Gastroesophageal sphincter (tissue), 4 donors: ENCODE data around the gene IZUMO1. TPM values are rescaled to one million over a fixed set of nuclear protein-coding genes. Genes with fewer than 3 reads are reported as not detected.
"Not testable (repeated sequence)": the region's sequence is repeated elsewhere in the genome, so short reads cannot be mapped to it uniquely, and the experiment has no call there.

Experiments
- ATAC-seq: fragments of 150-250 bp; one replicate; pipeline ENCODE4 v1.9.1; 2016; ENCODE audit warnings: mild to moderate bottlenecking, moderate library complexity
- H3K27ac ChIP-seq, 4 donors: fragments of 200-600 bp; sonication (generic) in 3 of 4; 1 replicate in 3 of 4; 2 replicates in 1 of 4; pipeline ENCODE4 v1.5.1; 2016 to 2019
- H3K27me3 ChIP-seq: fragments of 200-600 bp; sonication (generic); one replicate; pipeline ENCODE4 v1.5.1; 2019
- H3K36me3 ChIP-seq, 2 donors: fragments of 200-600 bp; sonication (generic); one replicate each; pipeline ENCODE4 v1.5.1; 2019; ENCODE audit warnings: control low read depth in 1 of 2
- H3K4me1 ChIP-seq, 3 donors: fragments of 200-600 bp; sonication (generic); 1 replicate in 2 of 3; 2 replicates in 1 of 3; pipeline ENCODE4 v1.5.1; 2016 to 2019; ENCODE audit warnings: control low read depth in 2 of 3
- H3K4me3 ChIP-seq, 2 donors: fragments of 200-600 bp; sonication (generic); one replicate each; pipeline ENCODE4 v1.5.1; 2019; ENCODE audit warnings: mild to moderate bottlenecking in 1 of 2, moderate library complexity in 1 of 2
- H3K9me3 ChIP-seq, 3 donors: fragments of 200-600 bp; sonication (generic); one replicate each; pipeline ENCODE4 v1.5.1; 2017 to 2019; ENCODE audit warnings: control low read depth in 2 of 3
- CTCF ChIP-seq, 4 experiments: fragments of 200-600 bp in 2 of 4; fragments of 450-650 bp in 2 of 4; sonication (generic) in 1 of 4; IDR thresholded peaks; one replicate each; pipeline ENCODE4 v1.5.1; 2017 to 2019; ENCODE audit warnings: antibody characterized with exemption in 4 of 4, mild to moderate bottlenecking in 2 of 4, moderate library complexity in 2 of 4
- EP300 ChIP-seq: sonication (generic); formaldehyde crosslinking; IDR thresholded peaks from one replicate; pipeline ENCODE4 v1.6.1; 2017; ENCODE audit warnings: antibody characterized with exemption, mild to moderate bottlenecking
- POLR2A ChIP-seq, 2 donors: fragments of 450-650 bp; IDR thresholded peaks; one replicate each; pipeline ENCODE4 v1.6.1; 2017; ENCODE audit warnings: antibody characterized with exemption in 2 of 2, mild to moderate bottlenecking in 2 of 2, moderate library complexity in 1 of 2
- POLR2AphosphoS5 ChIP-seq: sonication (generic); formaldehyde crosslinking; IDR thresholded peaks from one replicate; pipeline ENCODE4 v1.6.1; 2017; ENCODE audit warnings: antibody characterized with exemption
- WGBS, 2 donors: methylation state at CpG; one replicate each; pipeline ENCODE4 v1.1.5; 2018; ENCODE audit warnings: low coverage in 1 of 2; 5-methylcytosine and 5-hydroxymethylcytosine counted together
- total RNA-seq, 4 donors: library from RNA; depleted of rRNA; stranded (reverse); fragments of >200 nt; gene quantifications; one replicate each; pipeline ENCODE4 v1.1.0, GENCODE V29; 2016

The IZUMO1 gene
- under 1 TPM in 1 of 4 donors, not detected in 3; 0.27 TPM for total RNA-seq

- H3K27ac ChIP-seq = peak within 1 kb of the TSS in 3 of 4 donors; percentile 56 to 71 (median 67)
- H3K9me3 ChIP-seq = no peaks in the 10 kb centered on the region
- peak; percentile 76 for ATAC-seq
- H3K4me3 ChIP-seq = peak within 1 kb of the TSS in 1 of 2 donors; percentile 39
- no peaks in the 10 kb centered on the region for H3K36me3 ChIP-seq
- peaks cover 68% of the 10 kb centered on the region for H3K27me3 ChIP-seq
- TF ChIP-seq POLR2A (IDR thresholded peaks at IDR 0.05) (no peak), CTCF (IDR thresholded peaks at IDR 0.05) (no peak), POLR2AphosphoS5 (no peak), EP300 (no peak)
- WGBS, 2 donors = 0 to 14% methylated on average over 3 to 10 of the region's 31 CpGs
- peaks cover 0 to 16% (median 0%) of the 10 kb centered on the region in 3 donors for H3K4me1 ChIP-seq
These were observed at the start of gene IZUMO1 for GRCh38 chr19:48746738-48747575. TSS of gene IZUMO1 (minus strand) at chr19:48746909. CDS start at chr19:48745859, 1,050 bp downstream.

GRCh38 chr19:48795685-48796070 is 49.0 kb upstream of the IZUMO1 start:
- Histone ChIP-seq H3K27ac (peak overlapping the region; percentile 69 to 92 (median 86)), H3K36me3 (peaks cover 0 to 42% of the 10 kb centered on the region in 2 donors), H3K27me3 (no peaks in the 10 kb centered on the region), H3K9me3 (no peaks in the 10 kb centered on the region), H3K4me1 (peaks cover 0 to 24% (median 14%) of the 10 kb centered on the region in 3 donors), H3K4me3 (no peak overlapping the region)
- peak; percentile 75 for ATAC-seq
- TF ChIP-seq POLR2AphosphoS5 = no peak
- no peak for TF ChIP-seq EP300
- TF ChIP-seq CTCF (IDR thresholded peaks at IDR 0.05) = no peak
- TF ChIP-seq POLR2A (IDR thresholded peaks at IDR 0.05) = no peak
- 0% methylated on average over 1 of the region's 2 CpGs; no CpG with 5 or more reads in 1 of the 2 donors for WGBS, 2 donors

DNA sequence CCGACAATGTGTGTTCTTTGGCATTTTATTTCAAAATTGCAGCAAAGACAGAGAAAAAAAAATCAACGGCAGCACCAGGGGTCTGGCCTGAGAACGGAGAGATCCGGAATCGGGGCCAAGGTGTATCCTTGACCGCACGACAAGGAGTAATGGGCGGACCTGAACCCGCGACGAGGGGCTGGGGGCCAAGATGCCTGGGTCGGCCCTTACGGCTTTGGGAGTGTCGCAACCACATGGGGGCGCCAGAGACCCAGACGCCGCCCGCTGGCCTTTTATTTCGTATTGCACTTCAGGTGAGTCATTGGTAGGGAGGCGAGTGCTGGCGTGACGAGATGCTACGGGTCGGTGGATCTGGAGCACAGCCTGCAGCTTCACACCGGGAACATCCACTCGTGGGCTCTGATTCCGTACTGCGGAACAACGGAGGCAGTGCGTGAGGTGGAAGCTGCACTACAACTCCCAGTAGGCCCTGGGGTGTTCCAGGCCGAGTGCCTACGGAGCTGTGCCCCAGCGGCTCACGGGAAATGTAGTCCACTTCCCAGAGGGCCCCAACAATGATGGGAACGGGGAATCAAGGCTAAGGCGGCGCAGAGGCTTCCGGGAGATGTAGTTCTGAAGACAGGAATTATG is 48.5 kb upstream of the IZUMO1 start:
- Histone ChIP-seq H3K27me3 (no peaks in the 10 kb centered on the region), H3K9me3 (no peaks in the 10 kb centered on the region), H3K27ac (peak overlapping the region; percentile 69 to 92 (median 86)), H3K4me1 (peaks cover 0 to 24% (median 14%) of the 10 kb centered on the region in 3 donors), H3K4me3 (peak overlapping the region; percentile 7 to 49), H3K36me3 (peaks cover 0 to 37% of the 10 kb centered on the region in 2 donors)
- TF ChIP-seq POLR2A (IDR thresholded peaks at IDR 0.05) (no peak), CTCF (IDR thresholded peaks at IDR 0.05) (peak in 3 of 4 experiments; percentile 93 to 97 (median 96)), POLR2AphosphoS5 (peak; percentile 68), EP300 (no peak)
- peak; percentile 96 for ATAC-seq
- 0 to 3% methylated on average over 7 to 17 of the region's 38 CpGs for WGBS, 2 donors

DNA sequence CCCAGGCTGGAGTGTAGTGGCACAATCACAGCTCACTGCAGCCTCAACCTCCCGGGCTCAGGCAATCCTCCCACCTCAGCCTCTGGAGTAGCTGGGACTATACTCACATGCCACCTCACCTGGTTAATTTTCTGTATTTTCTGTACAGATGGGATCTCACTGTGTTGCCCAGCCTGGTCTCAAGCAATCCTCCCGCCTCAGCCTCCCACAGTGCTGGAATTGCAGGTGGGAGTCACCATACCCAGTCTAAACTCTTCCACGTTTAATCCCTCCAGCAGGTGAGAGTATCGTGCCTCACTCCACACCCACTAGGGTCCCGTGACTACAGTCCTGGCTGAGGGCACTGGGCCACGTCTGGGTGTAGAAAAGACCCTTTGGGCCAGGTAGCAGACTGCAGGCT is 47.6 kb upstream of the IZUMO1 start:
- peak overlapping the region in 3 of 4 donors; percentile 85 to 92 (median 88) for H3K27ac ChIP-seq
- ATAC-seq = no peak

DNA sequence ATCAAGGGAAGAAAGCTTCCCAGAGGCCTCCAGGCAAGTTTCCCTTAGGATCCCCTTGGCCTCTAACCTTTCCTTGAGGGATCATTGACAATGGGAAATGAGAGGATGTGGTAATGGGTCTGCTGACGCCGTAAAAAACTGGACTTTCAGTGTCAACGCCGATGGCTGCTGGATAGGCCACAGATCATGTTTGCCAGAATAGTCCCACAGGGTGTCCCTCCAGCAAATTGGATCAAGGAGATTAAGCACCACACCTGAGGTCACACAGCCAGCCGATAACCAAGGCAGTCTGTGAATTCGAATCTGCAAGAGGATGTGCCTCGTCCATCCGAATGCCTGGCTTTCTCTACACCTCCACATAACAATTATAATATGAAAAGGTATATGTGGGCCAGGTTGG is 46.6 kb upstream of the IZUMO1 start:
- no peak for ATAC-seq
- Histone ChIP-seq H3K27ac (no peak overlapping the region), H3K4me1 (peaks cover 0 to 24% (median 14%) of the 10 kb centered on the region in 3 donors), H3K4me3 (no peak overlapping the region), H3K36me3 (peaks cover 0 to 18% of the 10 kb centered on the region in 2 donors), H3K9me3 (no peaks in the 10 kb centered on the region), H3K27me3 (no peaks in the 10 kb centered on the region)
- TF ChIP-seq POLR2A (IDR thresholded peaks at IDR 0.05) (no peak), EP300 (no peak), POLR2AphosphoS5 (no peak), CTCF (IDR thresholded peaks at IDR 0.05) (no peak)
- 73 to 75% methylated on average over 3 to 7 of the region's 8 CpGs for WGBS, 2 donors

More for the DNA sequence above, 47.6 kb upstream of the IZUMO1 start:
- WGBS, 2 donors = 100% methylated on average over 1 of the region's 6 CpGs; no CpG with 5 or more reads in 1 of the 2 donors
- Histone ChIP-seq H3K36me3 (peaks cover 0 to 29% of the 10 kb centered on the region in 2 donors), H3K9me3 (no peaks in the 10 kb centered on the region), H3K4me3 (no peak overlapping the region), H3K27me3 (no peaks in the 10 kb centered on the region), H3K4me1 (peaks cover 0 to 24% (median 14%) of the 10 kb centered on the region in 3 donors)
- TF ChIP-seq POLR2A (IDR thresholded peaks at IDR 0.05) (no peak), POLR2AphosphoS5 (no peak), EP300 (no peak)

- H3K4me3 ChIP-seq, H3K9me3 ChIP-seq, H3K36me3 ChIP-seq, ATAC-seq, H3K27me3 ChIP-seq, H3K27ac ChIP-seq, H3K4me1 ChIP-seq: not testable (repeated sequence)
- WGBS, 2 donors = 58 to 75% methylated on average over 4 to 7 of the region's 9 CpGs
These were observed 40.6 kb upstream of the IZUMO1 start for GRCh38 chr19:48787331-48787730.

DNA sequence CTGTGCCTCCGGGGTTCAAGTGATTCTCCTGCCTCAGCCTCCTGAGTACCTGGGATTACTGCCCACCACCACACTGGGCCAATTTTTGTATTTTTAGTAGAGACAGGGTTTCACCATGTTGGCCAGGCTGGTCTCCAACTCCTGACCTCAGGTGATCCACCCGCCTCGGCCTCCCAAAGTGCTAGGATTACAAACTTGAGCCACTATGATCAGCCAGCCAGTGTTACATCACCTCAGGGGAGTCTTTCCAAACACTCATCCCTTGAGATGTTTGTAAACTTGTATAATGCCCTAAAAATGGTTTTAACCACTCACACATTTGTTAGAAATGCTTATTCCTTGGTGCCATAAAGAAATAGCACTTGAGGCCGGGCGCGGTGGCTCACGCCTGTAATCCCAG is 39.7 kb upstream of the IZUMO1 start:
- not testable (repeated sequence) for H3K27me3 ChIP-seq, H3K4me3 ChIP-seq, ATAC-seq, H3K27ac ChIP-seq, H3K9me3 ChIP-seq, H3K36me3 ChIP-seq
- peaks cover 0 to 14% (median 4%) of the 10 kb centered on the region in 3 donors for H3K4me1 ChIP-seq
- 86 to 90% methylated on average over 3 to 5 of the region's 7 CpGs for WGBS, 2 donors
